Neural cell (in vitro differentiated cells): Measurements from ENCODE around the gene TEX2. TPM values are rescaled to one million over a fixed set of nuclear protein-coding genes. Genes with fewer than 3 reads are reported as not detected.

Experiments
- H2AFZ ChIP-seq: fragments of 200-600, 300-800 bp; sonication (generic), shearing (Covaris generic); 2 replicates; pipeline ENCODE4 v1.6.0; 2014; ENCODE audit warnings: low read depth, mild to moderate bottlenecking, antibody characterized with exemption, low read length, moderate library complexity
- H3F3A ChIP-seq: fragments of 200-600 bp; shearing (Covaris generic); 2 replicates; pipeline ENCODE4 v1.6.1; 2016; ENCODE audit warnings: mild to moderate bottlenecking, moderate library complexity, mixed read lengths, antibody characterized with exemption, low read length; ENCODE audit not compliant: insufficient read depth, poor library complexity, severe bottlenecking
- H3K27ac ChIP-seq: fragments of 200-600, 300-800 bp; sonication (generic), shearing (Covaris generic); 2 replicates; pipeline ENCODE4 v1.5.1; 2014; ENCODE audit warnings: mild to moderate bottlenecking, low read length, moderate library complexity
- H3K27me3 ChIP-seq: fragments of 300-800, 200-600 bp; sonication (generic), shearing (Covaris generic); 2 replicates; pipeline ENCODE4 v1.6.0; 2014; ENCODE audit warnings: mild to moderate bottlenecking, low read depth, low read length, moderate library complexity; ENCODE audit not compliant: insufficient read depth
- H3K36me3 ChIP-seq: fragments of 300-800, 200-600 bp; sonication (generic), shearing (Covaris generic); 2 replicates; pipeline ENCODE4 v1.5.1; 2014; ENCODE audit warnings: mild to moderate bottlenecking, antibody characterized with exemption, low read length, moderate library complexity; ENCODE audit not compliant: insufficient read depth
- H3K4me2 ChIP-seq: fragments of 300-800, 200-600 bp; sonication (generic), shearing (Covaris generic); 2 replicates; pipeline ENCODE4 v1.6.0; 2014; ENCODE audit warnings: mild to moderate bottlenecking, low read length
- H3K4me3 ChIP-seq: fragments of 300-800, 200-600 bp; sonication (generic), shearing (Covaris generic); 2 replicates; pipeline ENCODE4 v1.5.1; 2014; ENCODE audit warnings: mild to moderate bottlenecking, low read length, moderate library complexity
- H3K79me2 ChIP-seq: fragments of 200-600 bp; shearing (Covaris generic); replicated peaks from 2 replicates; pipeline ENCODE4 v1.6.0; 2014; ENCODE audit warnings: mild to moderate bottlenecking, low read length, moderate library complexity; ENCODE audit not compliant: insufficient read depth
- H3K9ac ChIP-seq: fragments of 300-800, 200-600 bp; sonication (generic), shearing (Covaris generic); 2 replicates; pipeline ENCODE4 v1.6.1; 2016; ENCODE audit warnings: mild to moderate bottlenecking, low read length, mixed read lengths
- H3K9me2 ChIP-seq: fragments of 200-600 bp; shearing (Covaris generic); 2 replicates; pipeline ENCODE4 v1.6.1; 2016; ENCODE audit warnings: mild to moderate bottlenecking, low read length, mixed read lengths; ENCODE audit not compliant: insufficient read depth
- H3K9me3 ChIP-seq: fragments of 200-600, 300-800 bp; sonication (generic), shearing (Covaris generic); 2 replicates; pipeline ENCODE4 v1.6.1; 2016; ENCODE audit warnings: mild to moderate bottlenecking, mixed run types, low read length, moderate library complexity, mixed read lengths
- H4K20me1 ChIP-seq: fragments of 200-600 bp; shearing (Covaris generic); 2 replicates; pipeline ENCODE4 v1.6.1; 2016; ENCODE audit warnings: mild to moderate bottlenecking, mixed run types; ENCODE audit not compliant: insufficient read depth
- EP300 ChIP-seq: fragments of 450-650 bp; conservative IDR thresholded peaks from 2 replicates; pipeline ENCODE4 v1.6.1; 2014; ENCODE audit warnings: antibody characterized with exemption, mild to moderate bottlenecking, moderate library complexity; ENCODE audit not compliant: poor library complexity, severe bottlenecking
- EZH2 ChIP-seq: fragments of 200-600, 300-800 bp; shearing (Covaris generic), sonication (generic); IDR thresholded peaks from 2 replicates; pipeline ENCODE4 v1.6.1; 2014; ENCODE audit warnings: antibody characterized with exemption, low read length, borderline replicate concordance, mild to moderate bottlenecking; ENCODE audit not compliant: insufficient read depth, poor library complexity, severe bottlenecking
- MXI1 ChIP-seq: fragments of 450-650 bp; conservative IDR thresholded peaks from 2 replicates; pipeline ENCODE4 v1.6.1; 2014; ENCODE audit warnings: antibody characterized with exemption, mild to moderate bottlenecking; ENCODE audit not compliant: poor library complexity, severe bottlenecking
- POLR2AphosphoS5 ChIP-seq: IDR thresholded peaks from 2 replicates; pipeline ENCODE4 v1.6.1; 2012
- RAD21 ChIP-seq: fragments of 450-650 bp; conservative IDR thresholded peaks from 2 replicates; pipeline ENCODE4 v1.6.1; 2014; ENCODE audit warnings: antibody characterized with exemption, mild to moderate bottlenecking, moderate library complexity
- SMC3 ChIP-seq: fragments of 450-650 bp; conservative IDR thresholded peaks from 2 replicates; pipeline ENCODE4 v1.6.1; 2014; ENCODE audit warnings: antibody characterized with exemption, mild to moderate bottlenecking, moderate library complexity; ENCODE audit not compliant: poor library complexity
- TAF1 ChIP-seq: IDR thresholded peaks from 2 replicates; pipeline ENCODE4 v1.6.1; 2012; ENCODE audit warnings: low read depth
- polyA plus RNA-seq: library from polyadenylated mRNA; depleted of rRNA; stranded (reverse); fragments of >200 nt; gene quantifications from 2 replicates; pipeline ENCODE4 v1.2.3, GENCODE V29; 2014
- TF ChIP-seq, protein P1 (sequence below): fragments of 450-650 bp; IDR thresholded peaks from 2 replicates; pipeline ENCODE4 v1.5.1; 2014; ENCODE audit warnings: antibody characterized with exemption, mild to moderate bottlenecking, moderate library complexity; ENCODE audit not compliant: poor library complexity, severe bottlenecking
- TF ChIP-seq, protein P2 (sequence below): IDR thresholded peaks from 2 replicates; pipeline ENCODE4 v1.6.1; 2012; ENCODE audit warnings: borderline replicate concordance

The TEX2 gene
- polyA plus RNA-seq, 1 donor from 2014 or later = 19.7 TPM

DNA sequence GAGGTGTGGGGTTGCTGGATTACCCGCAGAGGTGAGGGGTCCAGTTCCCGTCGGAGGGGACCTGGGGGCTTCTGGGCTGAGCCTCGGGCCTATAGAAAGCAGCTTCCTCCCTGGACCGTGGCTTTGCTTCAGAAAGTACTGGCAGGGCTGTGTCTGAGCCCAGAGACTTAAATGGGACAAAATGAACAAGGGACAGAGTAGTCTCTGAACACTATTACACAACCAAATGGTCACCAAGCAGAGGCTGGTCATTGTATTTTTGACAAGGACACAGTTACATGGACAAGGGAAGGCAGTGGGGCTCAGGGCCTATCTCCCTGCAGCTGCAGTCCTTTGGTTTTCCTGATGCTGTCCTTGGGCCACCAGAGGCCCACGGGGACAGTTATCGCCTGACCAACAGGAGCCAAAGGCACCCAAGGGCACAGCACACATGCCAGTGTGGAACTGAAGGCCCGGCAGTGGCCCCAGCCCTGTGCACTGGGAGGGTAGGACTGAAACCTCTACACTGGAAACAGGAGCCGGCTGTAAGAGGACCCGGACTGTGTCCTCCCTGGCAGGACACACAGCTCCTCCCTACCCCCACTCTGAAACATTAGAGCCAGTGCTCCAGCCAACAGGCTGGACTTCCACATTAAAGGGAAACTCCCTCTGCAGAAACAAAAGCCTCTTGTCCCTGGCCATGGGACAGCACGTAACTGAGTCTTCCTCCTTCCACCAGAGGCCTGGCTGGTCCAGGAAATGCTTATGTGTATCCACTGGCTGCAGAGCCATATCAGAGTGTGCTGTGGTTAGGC lies 107.1 kb downstream of the TEX2 start:
- no peaks in the 10 kb centered on the region for H3K79me2 ChIP-seq
- H3K36me3 ChIP-seq = no peaks in the 10 kb centered on the region
- no peak for TF ChIP-seq SMC3
- TF ChIP-seq, protein P1, sequence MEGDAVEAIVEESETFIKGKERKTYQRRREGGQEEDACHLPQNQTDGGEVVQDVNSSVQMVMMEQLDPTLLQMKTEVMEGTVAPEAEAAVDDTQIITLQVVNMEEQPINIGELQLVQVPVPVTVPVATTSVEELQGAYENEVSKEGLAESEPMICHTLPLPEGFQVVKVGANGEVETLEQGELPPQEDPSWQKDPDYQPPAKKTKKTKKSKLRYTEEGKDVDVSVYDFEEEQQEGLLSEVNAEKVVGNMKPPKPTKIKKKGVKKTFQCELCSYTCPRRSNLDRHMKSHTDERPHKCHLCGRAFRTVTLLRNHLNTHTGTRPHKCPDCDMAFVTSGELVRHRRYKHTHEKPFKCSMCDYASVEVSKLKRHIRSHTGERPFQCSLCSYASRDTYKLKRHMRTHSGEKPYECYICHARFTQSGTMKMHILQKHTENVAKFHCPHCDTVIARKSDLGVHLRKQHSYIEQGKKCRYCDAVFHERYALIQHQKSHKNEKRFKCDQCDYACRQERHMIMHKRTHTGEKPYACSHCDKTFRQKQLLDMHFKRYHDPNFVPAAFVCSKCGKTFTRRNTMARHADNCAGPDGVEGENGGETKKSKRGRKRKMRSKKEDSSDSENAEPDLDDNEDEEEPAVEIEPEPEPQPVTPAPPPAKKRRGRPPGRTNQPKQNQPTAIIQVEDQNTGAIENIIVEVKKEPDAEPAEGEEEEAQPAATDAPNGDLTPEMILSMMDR = no peak
- H3K4me2 ChIP-seq = no peak overlapping the region
- H3K9me3 ChIP-seq = no peaks in the 10 kb centered on the region
- no peaks in the 10 kb centered on the region for H3F3A ChIP-seq
- no peaks in the 10 kb centered on the region for H3K27me3 ChIP-seq
- no peak overlapping the region for H3K4me3 ChIP-seq
- no peaks in the 10 kb centered on the region for H4K20me1 ChIP-seq
- H3K9ac ChIP-seq = no peak overlapping the region
- H3K27ac ChIP-seq = no peak overlapping the region
- no peaks in the 10 kb centered on the region for H3K9me2 ChIP-seq
- no peak overlapping the region for H2AFZ ChIP-seq

DNA sequence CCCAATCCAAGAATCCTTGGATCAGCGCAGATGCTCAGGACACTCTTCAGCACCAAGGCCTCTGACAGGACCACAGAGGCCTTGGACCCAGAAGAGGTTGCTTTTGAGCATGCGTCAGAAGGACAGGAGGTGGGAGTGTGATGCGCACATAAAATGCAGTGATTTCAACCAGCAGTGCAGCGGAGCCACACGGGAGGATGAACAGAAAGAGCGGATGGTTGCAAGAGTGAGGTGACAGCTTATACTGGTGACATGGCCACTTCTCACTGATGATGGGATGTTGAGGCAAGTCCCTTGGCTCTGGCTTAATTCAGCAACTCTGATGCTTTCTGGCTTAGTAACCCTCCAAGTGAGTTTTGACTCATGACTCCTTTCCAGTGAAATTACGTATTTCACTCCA lies 107.9 kb downstream of the TEX2 start:
- Histone ChIP-seq H3K9me3 (no peaks in the 10 kb centered on the region), H4K20me1 (no peaks in the 10 kb centered on the region), H3K27me3 (no peaks in the 10 kb centered on the region), H3K4me2 (no peak overlapping the region), H3K36me3 (no peaks in the 10 kb centered on the region), H3F3A (no peaks in the 10 kb centered on the region), H3K9ac (no peak overlapping the region), H3K4me3 (no peak overlapping the region), H3K27ac (no peak overlapping the region), H2AFZ (no peak overlapping the region), H3K79me2 (no peaks in the 10 kb centered on the region), H3K9me2 (no peaks in the 10 kb centered on the region)
- no peak for TF ChIP-seq RAD21
- TF ChIP-seq TAF1 = no peak
- TF ChIP-seq POLR2AphosphoS5 = no peak
- TF ChIP-seq EZH2 = no peak
- TF ChIP-seq EP300 = no peak
- no peak for TF ChIP-seq MXI1

DNA sequence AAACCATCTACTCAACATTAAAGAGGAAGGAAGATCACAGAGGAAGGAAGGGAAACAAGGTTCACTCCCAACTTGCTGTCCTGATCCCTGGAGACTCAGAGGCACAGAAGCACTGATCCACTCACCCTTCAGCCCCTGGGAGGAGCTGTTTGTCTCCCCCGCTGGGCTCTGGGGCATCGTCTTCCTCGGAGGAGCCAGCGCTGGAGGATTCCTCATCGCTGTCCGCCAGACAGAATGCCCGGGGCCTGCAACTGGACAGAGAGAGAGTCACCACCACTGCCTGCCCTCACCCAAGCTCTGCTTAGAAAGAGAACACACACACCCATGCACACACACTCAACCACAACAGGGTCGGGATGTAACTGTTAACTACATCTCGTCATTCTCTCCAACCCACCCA lies 108.3 kb downstream of the TEX2 start:
- Histone ChIP-seq H3F3A (no peaks in the 10 kb centered on the region), H4K20me1 (no peaks in the 10 kb centered on the region), H3K27me3 (no peaks in the 10 kb centered on the region), H3K9me3 (no peaks in the 10 kb centered on the region), H3K4me3 (no peak overlapping the region), H3K9ac (no peak overlapping the region), H3K4me2 (no peak overlapping the region), H3K27ac (no peak overlapping the region), H3K36me3 (no peaks in the 10 kb centered on the region), H3K79me2 (no peaks in the 10 kb centered on the region), H2AFZ (no peak overlapping the region), H3K9me2 (no peaks in the 10 kb centered on the region)
- TF ChIP-seq SMC3 (no peak), POLR2AphosphoS5 (no peak), RAD21 (no peak), EP300 (no peak), TAF1 (no peak), MXI1 (no peak), EZH2 (no peak)
- TF ChIP-seq, protein P1 = no peak
- TF ChIP-seq, protein P2, sequence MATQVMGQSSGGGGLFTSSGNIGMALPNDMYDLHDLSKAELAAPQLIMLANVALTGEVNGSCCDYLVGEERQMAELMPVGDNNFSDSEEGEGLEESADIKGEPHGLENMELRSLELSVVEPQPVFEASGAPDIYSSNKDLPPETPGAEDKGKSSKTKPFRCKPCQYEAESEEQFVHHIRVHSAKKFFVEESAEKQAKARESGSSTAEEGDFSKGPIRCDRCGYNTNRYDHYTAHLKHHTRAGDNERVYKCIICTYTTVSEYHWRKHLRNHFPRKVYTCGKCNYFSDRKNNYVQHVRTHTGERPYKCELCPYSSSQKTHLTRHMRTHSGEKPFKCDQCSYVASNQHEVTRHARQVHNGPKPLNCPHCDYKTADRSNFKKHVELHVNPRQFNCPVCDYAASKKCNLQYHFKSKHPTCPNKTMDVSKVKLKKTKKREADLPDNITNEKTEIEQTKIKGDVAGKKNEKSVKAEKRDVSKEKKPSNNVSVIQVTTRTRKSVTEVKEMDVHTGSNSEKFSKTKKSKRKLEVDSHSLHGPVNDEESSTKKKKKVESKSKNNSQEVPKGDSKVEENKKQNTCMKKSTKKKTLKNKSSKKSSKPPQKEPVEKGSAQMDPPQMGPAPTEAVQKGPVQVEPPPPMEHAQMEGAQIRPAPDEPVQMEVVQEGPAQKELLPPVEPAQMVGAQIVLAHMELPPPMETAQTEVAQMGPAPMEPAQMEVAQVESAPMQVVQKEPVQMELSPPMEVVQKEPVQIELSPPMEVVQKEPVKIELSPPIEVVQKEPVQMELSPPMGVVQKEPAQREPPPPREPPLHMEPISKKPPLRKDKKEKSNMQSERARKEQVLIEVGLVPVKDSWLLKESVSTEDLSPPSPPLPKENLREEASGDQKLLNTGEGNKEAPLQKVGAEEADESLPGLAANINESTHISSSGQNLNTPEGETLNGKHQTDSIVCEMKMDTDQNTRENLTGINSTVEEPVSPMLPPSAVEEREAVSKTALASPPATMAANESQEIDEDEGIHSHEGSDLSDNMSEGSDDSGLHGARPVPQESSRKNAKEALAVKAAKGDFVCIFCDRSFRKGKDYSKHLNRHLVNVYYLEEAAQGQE = no peak
